Measurements from ENCODE around the gene U2AF2.

U2AF2 gene

DNA sequence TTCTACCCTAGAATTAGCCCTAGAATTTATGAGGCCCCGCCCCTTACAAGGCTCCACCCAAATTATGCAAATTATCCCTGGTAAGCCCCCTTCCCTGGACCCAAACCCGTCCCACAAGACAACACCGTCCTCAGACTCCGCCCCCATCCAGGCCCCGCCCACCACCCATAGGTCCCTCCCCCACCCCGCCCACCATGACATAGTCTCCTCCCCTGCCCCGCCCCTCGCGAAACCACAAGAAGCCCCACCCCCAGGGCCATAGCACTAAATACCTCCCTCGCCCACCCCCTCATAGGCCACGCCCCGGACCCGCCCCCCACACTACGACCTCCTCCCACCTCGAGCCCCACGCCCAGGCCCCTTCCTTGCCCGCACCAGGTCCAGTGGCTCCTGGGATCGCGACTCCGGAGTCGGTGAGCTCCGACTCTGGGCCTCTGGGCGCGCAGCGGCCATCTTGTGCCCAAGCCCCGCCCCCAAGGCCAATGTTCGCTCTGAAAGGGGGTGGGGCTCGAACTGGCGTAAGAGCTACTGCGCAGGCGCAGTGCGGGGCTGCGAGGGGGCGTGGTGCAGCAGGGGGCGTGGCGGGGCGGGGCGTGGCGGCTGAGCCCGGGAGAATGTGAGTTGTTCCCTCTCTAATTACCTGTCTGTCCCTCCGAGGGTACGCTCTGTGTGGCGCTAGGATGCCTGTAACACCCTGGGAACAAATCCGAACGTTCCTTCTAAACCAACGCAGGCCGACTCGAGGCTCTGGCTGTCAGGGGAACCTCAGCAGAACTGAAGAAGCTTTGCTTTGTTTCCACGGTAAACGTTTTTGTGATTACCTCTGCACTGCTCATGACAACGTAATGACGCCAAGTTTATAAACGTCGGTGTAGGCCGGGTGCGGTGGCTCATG lies 30.5 kb upstream of the U2AF2 start, which contains the start of gene ZNF784:
Gene ZNF784, minus strand, starts transcription at position 458 of the 895 bp plus-strand sequence. Its CDS starts 5 bp downstream, at position 453.
- peak; percentile 96 for DNase-seq (ENCODE audit: low spot score)
- Histone ChIP-seq H3K36me3 (replicated peaks in 1 of 2; ENCODE audit: control insufficient read depth in 2 of 2, insufficient read depth in 2 of 2, low read length in 2 of 2) (peaks cover 13 to 24% of the 10 kb centered on the region in 2 donors), H3K9me3 (replicated peaks in 1 of 2; ENCODE audit: control insufficient read depth in 2 of 2, insufficient read depth in 1 of 2, low read depth in 1 of 2, low read length in 2 of 2) (no peaks in the 10 kb centered on the region), H2AFZ (ENCODE audit: low read length) (peak within 1 kb of the TSS; percentile 94), H3K4me2 (ENCODE audit: insufficient read depth, low read length, poor library complexity, severe bottlenecking) (peak within 1 kb of the TSS; percentile 86), H3K27me3 (ENCODE audit: control insufficient read depth in 3 of 3, insufficient read depth in 3 of 3, low read depth in 1 of 3, low read length in 3 of 3) (no peaks in the 10 kb centered on the region), H3K14ac (ENCODE audit: low read length) (no peak within 1 kb of the TSS), H3K27ac (replicated peaks; ENCODE audit: low read length) (peak within 1 kb of the TSS; percentile 96), H3K4ac (ENCODE audit: low read length) (no peak within 1 kb of the TSS), H2AK5ac (ENCODE audit: low read depth, low read length) (no peak within 1 kb of the TSS), H3K4me3 (ENCODE audit: low read length in 2 of 2) (peak within 1 kb of the TSS; percentile 79 to 81), H3K9ac (ENCODE audit: low read depth, low read length, poor library complexity) (peak within 1 kb of the TSS; percentile 72), H4K8ac (ENCODE audit: low read depth, low read length) (no peak within 1 kb of the TSS), H4K91ac (ENCODE audit: low read depth, low read length, poor library complexity) (no peak within 1 kb of the TSS), H2BK120ac (ENCODE audit: low read depth, low read length) (no peak within 1 kb of the TSS), H2BK5ac (ENCODE audit: low read length) (no peak within 1 kb of the TSS), H3K4me1 (ENCODE audit: control insufficient read depth in 2 of 2, insufficient read depth in 1 of 2, low read depth in 1 of 2, low read length in 2 of 2) (peaks cover 0 to 6% of the 10 kb centered on the region in 2 donors), H3K18ac (ENCODE audit: low read length) (peak within 1 kb of the TSS; percentile 96), H3K79me1 (ENCODE audit: low read depth, low read length) (no peaks in the 10 kb centered on the region), H2BK15ac (ENCODE audit: low read length) (peak within 1 kb of the TSS; percentile 7), H3K23ac (ENCODE audit: low read depth, low read length, poor library complexity) (peak within 1 kb of the TSS; percentile 78), H2BK12ac (ENCODE audit: low read length) (no peak within 1 kb of the TSS)
- no CpG with 5 or more reads among the region's 56 CpGs for WGBS, 2 donors (ENCODE audit: extremely low coverage in 2 of 2, insufficient read length in 2 of 2, insufficient replicate concordance in 1 of 2)

DNA sequence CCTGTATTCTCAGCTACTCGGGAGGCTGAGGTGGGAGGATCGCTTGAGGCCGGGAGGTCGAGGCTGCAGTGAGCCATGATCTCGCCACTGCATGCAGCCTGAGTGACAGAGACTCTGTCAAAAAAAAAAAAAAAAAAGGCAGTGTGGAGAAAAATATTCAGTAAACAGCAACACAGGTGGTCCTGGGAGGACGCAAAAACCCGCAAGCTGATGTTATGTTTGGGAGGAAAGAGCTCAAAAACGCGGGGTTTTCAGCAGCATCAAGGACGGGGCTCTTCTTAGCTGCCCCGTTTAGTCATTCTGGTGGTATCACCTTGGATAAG lies 29.9 kb upstream of the U2AF2 start:
- no CpG with 5 or more reads among the region's 11 CpGs for WGBS, 2 donors (ENCODE audit: extremely low coverage in 2 of 2, insufficient read length in 2 of 2, insufficient replicate concordance in 1 of 2)
- Histone ChIP-seq H3K79me1 (ENCODE audit: low read depth, low read length) (no peaks in the 10 kb centered on the region), H2BK12ac (ENCODE audit: low read length) (no peak overlapping the region), H3K4me3 (ENCODE audit: low read length in 2 of 2) (peak overlapping the region; percentile 60 to 79), H3K9me3 (replicated peaks in 1 of 2; ENCODE audit: control insufficient read depth in 2 of 2, insufficient read depth in 1 of 2, low read depth in 1 of 2, low read length in 2 of 2) (no peaks in the 10 kb centered on the region), H4K91ac (ENCODE audit: low read depth, low read length, poor library complexity) (no peak overlapping the region), H2BK15ac (ENCODE audit: low read length) (peak overlapping the region; percentile 7), H3K23ac (ENCODE audit: low read depth, low read length, poor library complexity) (peak overlapping the region; percentile 77), H2BK120ac (ENCODE audit: low read depth, low read length) (no peak overlapping the region), H4K8ac (ENCODE audit: low read depth, low read length) (no peak overlapping the region), H3K14ac (ENCODE audit: low read length) (no peak overlapping the region), H3K4me2 (ENCODE audit: insufficient read depth, low read length, poor library complexity, severe bottlenecking) (peak overlapping the region; percentile 86), H3K36me3 (replicated peaks in 1 of 2; ENCODE audit: control insufficient read depth in 2 of 2, insufficient read depth in 2 of 2, low read length in 2 of 2) (peaks cover 10 to 20% of the 10 kb centered on the region in 2 donors), H3K4me1 (ENCODE audit: control insufficient read depth in 2 of 2, insufficient read depth in 1 of 2, low read depth in 1 of 2, low read length in 2 of 2) (peaks cover 0 to 6% of the 10 kb centered on the region in 2 donors), H3K4ac (ENCODE audit: low read length) (no peak overlapping the region), H3K18ac (ENCODE audit: low read length) (peak overlapping the region; percentile 77), H2AK5ac (ENCODE audit: low read depth, low read length) (no peak overlapping the region), H2AFZ (ENCODE audit: low read length) (peak overlapping the region; percentile 94), H3K27me3 (ENCODE audit: control insufficient read depth in 3 of 3, insufficient read depth in 3 of 3, low read depth in 1 of 3, low read length in 3 of 3) (no peaks in the 10 kb centered on the region), H2BK5ac (ENCODE audit: low read length) (no peak overlapping the region), H3K9ac (ENCODE audit: low read depth, low read length, poor library complexity) (no peak overlapping the region), H3K27ac (replicated peaks; ENCODE audit: low read length) (peak overlapping the region; percentile 61)
- no peak for DNase-seq (ENCODE audit: low spot score)

DNA sequence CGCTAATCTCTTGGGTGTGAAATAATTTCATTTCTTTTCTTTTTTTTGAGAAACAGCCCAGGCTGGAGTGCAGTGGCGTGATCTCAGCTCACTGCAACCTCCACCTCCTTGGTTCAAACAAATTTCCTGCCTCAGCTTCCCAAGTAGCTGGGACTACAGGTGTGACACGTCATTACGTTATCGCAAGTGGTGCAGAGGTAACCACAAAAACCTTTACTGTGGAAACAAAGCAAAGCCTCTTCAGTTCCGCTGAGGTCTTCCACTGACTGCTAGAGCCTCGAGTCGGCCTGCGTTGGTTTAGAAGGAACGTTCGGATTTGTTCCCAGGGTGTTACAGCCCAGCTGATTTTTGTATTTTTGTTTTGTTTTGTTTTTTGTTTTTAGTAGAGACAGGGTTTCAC lies 28.5 kb upstream of the U2AF2 start:
- no peak overlapping the region for H2BK5ac ChIP-seq (ENCODE audit: low read length)
- H4K8ac ChIP-seq (ENCODE audit: low read depth, low read length), result no peak overlapping the region
- H2BK12ac ChIP-seq (ENCODE audit: low read length), result no peak overlapping the region
- no peak overlapping the region for H2AFZ ChIP-seq (ENCODE audit: low read length)
- no peak overlapping the region for H3K9ac ChIP-seq (ENCODE audit: low read depth, low read length, poor library complexity)
- WGBS, 2 donors (ENCODE audit: extremely low coverage in 2 of 2, insufficient read length in 2 of 2, insufficient replicate concordance in 1 of 2), result no CpG with 5 or more reads among the region's 11 CpGs
- no peak overlapping the region for H3K23ac ChIP-seq (ENCODE audit: low read depth, low read length, poor library complexity)
- H3K9me3 ChIP-seq (replicated peaks in 1 of 2; ENCODE audit: control insufficient read depth in 2 of 2, insufficient read depth in 1 of 2, low read depth in 1 of 2, low read length in 2 of 2), result no peaks in the 10 kb centered on the region
- no peak overlapping the region for H3K27ac ChIP-seq (replicated peaks; ENCODE audit: low read length)
- H3K4me3 ChIP-seq (ENCODE audit: low read length in 2 of 2), result no peak overlapping the region
- no peaks in the 10 kb centered on the region for H3K79me1 ChIP-seq (ENCODE audit: low read depth, low read length)
- H3K4me2 ChIP-seq (ENCODE audit: insufficient read depth, low read length, poor library complexity, severe bottlenecking), result no peak overlapping the region
- peaks cover 3 to 7% of the 10 kb centered on the region in 2 donors for H3K36me3 ChIP-seq (replicated peaks in 1 of 2; ENCODE audit: control insufficient read depth in 2 of 2, insufficient read depth in 2 of 2, low read length in 2 of 2)
- H3K27me3 ChIP-seq (ENCODE audit: control insufficient read depth in 3 of 3, insufficient read depth in 3 of 3, low read depth in 1 of 3, low read length in 3 of 3), result no peaks in the 10 kb centered on the region
- H3K4me1 ChIP-seq (ENCODE audit: control insufficient read depth in 2 of 2, insufficient read depth in 1 of 2, low read depth in 1 of 2, low read length in 2 of 2), result peaks cover 0 to 6% of the 10 kb centered on the region in 2 donors
- no peak overlapping the region for H3K4ac ChIP-seq (ENCODE audit: low read length)
- no peak overlapping the region for H4K91ac ChIP-seq (ENCODE audit: low read depth, low read length, poor library complexity)
- H2AK5ac ChIP-seq (ENCODE audit: low read depth, low read length), result no peak overlapping the region
- H2BK120ac ChIP-seq (ENCODE audit: low read depth, low read length), result no peak overlapping the region
- no peak for DNase-seq (ENCODE audit: low spot score)
- H3K14ac ChIP-seq (ENCODE audit: low read length), result no peak overlapping the region
- H3K18ac ChIP-seq (ENCODE audit: low read length), result no peak overlapping the region
- no peak overlapping the region for H2BK15ac ChIP-seq (ENCODE audit: low read length)

DNA sequence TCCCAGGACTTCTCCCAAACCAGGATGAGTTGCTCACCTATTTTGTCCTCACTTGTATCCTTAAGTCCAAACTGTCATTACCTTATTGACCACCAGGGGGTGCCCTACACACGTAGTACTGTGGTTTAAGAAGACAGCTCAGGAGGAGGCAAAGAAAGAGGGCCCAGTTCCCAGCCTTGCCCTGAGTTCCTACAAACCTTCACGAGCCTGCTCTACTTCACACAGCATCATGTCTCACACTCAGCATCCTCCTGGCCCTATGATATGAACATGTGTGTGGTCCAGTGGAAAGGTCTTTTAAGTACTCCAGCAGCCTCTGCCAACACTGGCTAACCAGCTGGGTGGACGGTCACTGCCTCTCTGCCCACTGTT lies 22.4 kb upstream of the U2AF2 start:
- Histone ChIP-seq H4K8ac (ENCODE audit: low read depth, low read length) (no peak overlapping the region), H2BK5ac (ENCODE audit: low read length) (no peak overlapping the region), H3K9ac (ENCODE audit: low read depth, low read length, poor library complexity) (no peak overlapping the region), H3K23ac (ENCODE audit: low read depth, low read length, poor library complexity) (no peak overlapping the region), H3K14ac (ENCODE audit: low read length) (no peak overlapping the region), H3K27me3 (ENCODE audit: control insufficient read depth in 3 of 3, insufficient read depth in 3 of 3, low read depth in 1 of 3, low read length in 3 of 3) (no peaks in the 10 kb centered on the region), H3K18ac (ENCODE audit: low read length) (peak overlapping the region; percentile 78), H4K91ac (ENCODE audit: low read depth, low read length, poor library complexity) (no peak overlapping the region), H2AK5ac (ENCODE audit: low read depth, low read length) (peak overlapping the region; percentile 7), H3K79me1 (ENCODE audit: low read depth, low read length) (peaks cover 18% of the 10 kb centered on the region), H3K4me1 (ENCODE audit: control insufficient read depth in 2 of 2, insufficient read depth in 1 of 2, low read depth in 1 of 2, low read length in 2 of 2) (peaks cover 9 to 11% of the 10 kb centered on the region in 2 donors), H2BK120ac (ENCODE audit: low read depth, low read length) (no peak overlapping the region), H3K4ac (ENCODE audit: low read length) (no peak overlapping the region), H2BK15ac (ENCODE audit: low read length) (peak overlapping the region; percentile 79), H3K9me3 (replicated peaks in 1 of 2; ENCODE audit: control insufficient read depth in 2 of 2, insufficient read depth in 1 of 2, low read depth in 1 of 2, low read length in 2 of 2) (no peaks in the 10 kb centered on the region), H3K4me3 (ENCODE audit: low read length in 2 of 2) (no peak overlapping the region), H3K27ac (replicated peaks; ENCODE audit: low read length) (no peak overlapping the region), H3K4me2 (ENCODE audit: insufficient read depth, low read length, poor library complexity, severe bottlenecking) (no peak overlapping the region), H2AFZ (ENCODE audit: low read length) (peak overlapping the region; percentile 68), H2BK12ac (ENCODE audit: low read length) (no peak overlapping the region), H3K36me3 (replicated peaks in 1 of 2; ENCODE audit: control insufficient read depth in 2 of 2, insufficient read depth in 2 of 2, low read length in 2 of 2) (no peaks in the 10 kb centered on the region)
- DNase-seq (ENCODE audit: low spot score), result peak; percentile 92
- no CpG with 5 or more reads among the region's 3 CpGs for WGBS, 2 donors (ENCODE audit: extremely low coverage in 2 of 2, insufficient read length in 2 of 2, insufficient replicate concordance in 1 of 2)
